ENCODE measurements around the gene IFT88.

The IFT88 gene

DNA sequence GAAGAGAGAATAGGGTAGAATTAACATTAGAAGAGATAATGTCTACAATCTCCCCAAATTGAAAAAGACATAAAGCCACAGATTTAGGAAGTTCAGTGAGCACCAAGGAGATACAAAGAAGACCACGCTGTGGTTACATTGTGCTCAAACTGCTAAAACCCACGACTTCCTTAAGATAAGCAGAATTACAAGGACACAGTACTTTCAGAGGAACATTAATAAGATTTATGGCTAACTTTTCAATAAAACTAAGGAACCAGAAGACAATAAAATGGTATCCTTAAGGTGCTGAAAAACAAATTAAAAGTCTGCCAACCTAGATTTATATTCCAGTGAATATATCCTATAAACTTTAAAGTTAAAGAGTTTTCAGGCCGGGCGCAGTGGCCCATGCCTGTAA, 129.1 kb downstream of the IFT88 start:
- DNase-seq: no peak

DNA sequence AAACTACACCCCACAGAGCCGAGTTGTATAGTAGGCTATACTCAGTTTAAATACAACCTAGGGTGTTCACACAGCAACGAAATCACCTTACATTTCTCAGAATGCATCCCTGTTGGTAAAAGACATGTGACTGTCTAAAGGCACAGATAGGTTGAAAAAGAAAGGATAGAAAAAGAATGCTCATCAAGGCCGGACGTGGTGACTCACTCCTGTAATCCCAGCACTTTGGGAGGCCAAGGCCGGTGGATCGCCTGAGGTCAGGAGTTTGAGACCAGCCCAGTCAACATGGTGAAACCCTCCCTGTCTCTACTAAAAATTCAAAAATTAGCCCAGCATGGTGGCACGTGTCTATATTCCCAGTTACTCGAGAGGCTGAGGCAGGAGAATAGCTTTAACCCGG, 132.8 kb downstream of the IFT88 start:
- DNase-seq: no peak

DNA sequence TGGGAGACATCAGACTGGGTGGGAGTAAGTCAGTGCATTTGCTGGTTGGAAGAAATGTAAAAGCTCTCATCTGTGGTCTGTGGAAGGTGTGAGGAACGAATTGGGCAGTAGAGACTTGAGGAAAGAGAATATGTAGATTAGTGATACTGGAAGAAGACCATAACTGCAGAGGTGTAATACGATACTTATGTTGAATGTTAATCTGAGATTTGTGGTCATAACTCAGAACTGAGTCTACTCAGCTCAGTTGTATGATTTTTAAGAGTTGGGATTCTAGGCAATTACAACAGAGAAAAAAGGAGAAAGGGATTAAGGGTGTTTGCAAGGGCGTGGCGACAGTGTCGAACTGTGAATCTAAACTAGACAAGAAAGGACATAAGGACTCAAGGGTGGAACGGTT, 133.3 kb downstream of the IFT88 start:
- DNase-seq: no peak

DNA sequence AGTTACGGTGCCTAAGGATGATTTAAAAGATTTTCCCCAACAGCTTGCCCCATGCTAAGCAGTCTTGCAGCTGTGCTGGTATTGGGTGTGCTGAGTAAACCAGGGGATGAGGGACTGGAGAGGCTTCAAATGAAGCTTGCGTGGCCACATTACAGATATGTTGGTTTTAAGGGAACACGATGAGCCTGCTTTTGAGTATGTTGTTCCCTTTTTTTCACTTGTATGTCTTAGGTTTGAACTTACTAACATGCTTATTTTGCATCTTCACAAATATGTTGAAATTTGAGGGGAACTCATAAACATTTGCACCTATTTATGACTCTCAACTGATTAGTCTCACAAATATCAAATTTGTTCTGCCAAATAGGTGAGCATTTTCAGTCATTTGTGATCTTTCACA, 134.5 kb downstream of the IFT88 start:
- no peak for DNase-seq

DNA sequence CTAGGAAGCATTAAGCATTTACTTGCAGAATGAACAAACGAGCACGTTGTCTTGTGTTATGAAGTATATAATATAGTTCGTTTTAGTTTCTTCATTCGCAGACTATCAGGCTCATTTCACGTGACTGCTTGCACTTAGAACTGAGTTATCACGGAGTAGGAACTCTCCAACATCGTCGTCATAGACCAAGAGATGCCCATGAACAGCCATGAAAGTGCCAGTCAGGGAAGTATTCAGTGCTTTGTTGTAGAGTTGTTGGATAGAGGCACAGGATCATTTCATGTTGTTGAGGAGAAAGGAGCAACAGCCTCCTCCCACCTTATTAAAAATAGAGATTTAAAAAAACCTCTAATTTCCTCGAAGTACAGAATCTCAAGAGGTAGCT, 135.6 kb downstream of the IFT88 start:
- DNase-seq: no peak

DNA sequence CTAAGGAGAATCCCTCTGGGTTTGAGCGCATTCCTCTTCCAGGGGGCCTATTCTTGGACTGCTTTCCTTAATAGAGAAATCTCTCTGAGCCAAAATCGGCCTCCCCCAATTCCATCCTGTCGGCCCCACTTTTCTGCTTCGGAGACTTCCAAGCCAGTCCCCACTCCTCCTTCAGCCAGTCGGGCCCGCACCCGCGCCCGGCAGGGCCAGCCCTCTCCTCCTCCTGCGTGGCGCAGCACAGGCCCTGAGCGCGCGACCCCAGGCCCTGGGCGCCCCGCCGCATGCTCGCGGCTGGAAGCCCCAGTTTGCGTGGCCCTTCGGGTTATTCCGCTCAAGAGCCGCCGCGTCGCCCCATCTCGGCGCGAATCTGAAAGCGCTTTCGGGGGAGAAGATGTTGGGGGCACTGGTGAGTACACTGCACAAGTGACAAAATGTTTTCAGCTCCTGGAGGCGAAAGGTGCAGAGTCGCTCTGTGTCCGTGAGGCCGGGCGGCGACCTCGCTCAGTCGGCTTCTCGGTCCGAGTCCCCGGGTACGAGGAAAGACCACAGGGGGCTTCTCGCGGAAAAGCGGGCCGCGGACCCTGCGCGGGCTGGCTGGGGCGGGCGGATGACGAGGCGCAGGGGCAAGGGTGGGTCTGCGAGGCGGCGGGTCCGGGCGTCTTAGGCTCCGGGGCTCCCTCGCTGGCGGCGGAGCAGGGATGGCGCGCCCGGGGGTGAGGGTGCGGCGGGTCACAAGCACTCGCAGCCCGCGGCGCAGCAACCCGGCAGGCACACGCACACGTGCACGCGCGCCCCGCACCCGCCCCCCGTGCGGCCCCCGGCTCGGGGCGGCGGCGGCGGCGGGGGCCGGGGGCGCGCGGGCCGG, 136.2 kb downstream of the IFT88 start, which contains the start of gene IL17D:
Gene IL17D, plus strand, starts transcription at position 785 of the 865 bp plus-strand sequence. CDS start 303 bp downstream, outside the sequence.
- peak; percentile 41 for DNase-seq

DNA sequence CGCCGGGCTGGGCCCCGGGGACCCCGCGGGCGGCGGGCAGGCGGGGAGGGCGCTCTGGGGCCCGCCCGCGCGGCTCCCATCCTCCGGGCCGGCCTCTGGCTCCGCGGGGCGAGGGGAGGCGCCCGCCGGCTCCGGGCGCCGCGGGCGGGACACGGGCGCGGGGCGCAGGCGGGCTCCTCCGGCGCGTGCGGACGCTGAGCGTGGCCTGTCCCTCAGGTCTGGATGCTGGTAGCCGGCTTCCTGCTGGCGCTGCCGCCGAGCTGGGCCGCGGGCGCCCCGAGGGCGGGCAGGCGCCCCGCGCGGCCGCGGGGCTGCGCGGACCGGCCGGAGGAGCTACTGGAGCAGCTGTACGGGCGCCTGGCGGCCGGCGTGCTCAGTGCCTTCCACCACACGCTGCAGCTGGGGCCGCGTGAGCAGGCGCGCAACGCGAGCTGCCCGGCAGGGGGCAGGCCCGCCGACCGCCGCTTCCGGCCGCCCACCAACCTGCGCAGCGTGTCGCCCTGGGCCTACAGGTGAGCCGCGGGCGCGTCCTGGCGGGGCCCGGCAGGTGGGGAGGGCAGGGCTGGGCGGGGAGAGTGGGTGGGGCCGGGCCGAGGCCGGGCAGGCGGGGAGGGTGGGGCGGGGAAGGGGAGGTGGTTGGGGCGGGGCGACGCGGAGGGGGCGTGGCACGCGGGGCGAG, 137.0 kb downstream of the IFT88 start:
- peak; percentile 81 for DNase-seq

DNA sequence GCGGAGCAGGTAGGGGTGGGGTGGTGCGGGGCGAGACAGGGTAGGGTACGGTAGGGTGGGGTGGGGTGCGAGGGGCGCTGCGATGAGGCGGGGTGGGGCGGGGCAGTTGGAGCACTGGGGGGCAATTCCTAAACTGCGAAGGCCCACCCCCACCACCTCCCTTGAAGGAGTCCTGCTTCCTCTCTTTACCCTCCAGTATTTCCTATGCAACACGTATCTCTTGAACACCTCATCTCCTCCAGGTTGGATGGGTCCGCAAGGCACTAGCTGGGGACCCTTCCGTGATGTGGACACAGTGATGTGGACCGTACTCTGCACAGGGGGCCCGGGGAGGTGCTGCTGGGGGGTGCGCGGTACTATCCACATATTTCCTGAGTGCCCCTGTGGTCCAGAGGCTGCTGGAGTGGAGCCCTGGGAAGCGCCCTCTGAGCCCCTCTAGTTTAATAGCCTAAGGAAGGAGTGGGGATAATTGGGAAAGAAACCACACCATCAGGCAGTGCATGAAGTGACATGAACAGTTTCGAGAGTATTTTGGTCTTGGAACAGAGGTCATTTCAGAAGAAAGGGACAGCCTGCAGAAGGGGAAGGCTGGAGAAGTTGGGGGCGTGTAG, 137.6 kb downstream of the IFT88 start:
- no peak for DNase-seq

DNA sequence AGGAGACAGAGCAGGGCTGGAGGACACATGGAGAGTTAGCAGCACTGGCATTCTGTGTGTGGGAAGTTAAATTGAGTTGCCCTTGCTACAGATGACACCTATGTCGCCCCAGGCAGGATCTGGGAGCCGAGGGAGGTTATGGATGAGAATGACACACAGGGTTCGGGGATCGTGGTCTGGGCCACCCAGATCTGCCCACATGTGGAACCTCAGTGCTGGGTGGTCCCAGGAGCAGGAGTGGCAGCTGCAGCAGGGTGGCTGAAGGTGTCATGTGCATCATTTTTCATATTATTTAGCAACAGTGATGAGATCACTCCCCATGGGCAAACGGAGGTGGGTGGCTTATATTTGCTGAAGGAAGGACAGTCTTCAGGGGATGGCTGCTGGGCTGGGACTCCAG, 139.7 kb downstream of the IFT88 start:
- DNase-seq: no peak

DNA sequence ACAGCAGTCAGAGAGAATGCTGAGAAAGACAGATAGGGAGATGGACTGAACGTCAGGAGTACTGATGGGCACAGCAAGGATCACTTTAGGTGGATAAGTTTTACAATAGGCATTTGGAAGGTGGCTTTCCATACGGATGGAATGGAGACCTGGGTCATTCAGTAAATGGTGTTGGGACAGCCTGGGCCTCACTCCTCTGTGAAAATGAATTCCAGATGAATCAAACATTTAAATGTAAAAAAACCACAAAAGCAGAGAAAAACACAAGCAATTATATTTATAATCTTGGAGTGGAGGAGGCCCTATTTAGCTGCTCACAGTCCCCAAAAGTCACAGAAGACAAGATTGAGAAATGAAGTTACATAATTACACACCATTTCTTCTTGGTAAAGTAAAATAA, 141.3 kb downstream of the IFT88 start:
- DNase-seq: no peak

DNA sequence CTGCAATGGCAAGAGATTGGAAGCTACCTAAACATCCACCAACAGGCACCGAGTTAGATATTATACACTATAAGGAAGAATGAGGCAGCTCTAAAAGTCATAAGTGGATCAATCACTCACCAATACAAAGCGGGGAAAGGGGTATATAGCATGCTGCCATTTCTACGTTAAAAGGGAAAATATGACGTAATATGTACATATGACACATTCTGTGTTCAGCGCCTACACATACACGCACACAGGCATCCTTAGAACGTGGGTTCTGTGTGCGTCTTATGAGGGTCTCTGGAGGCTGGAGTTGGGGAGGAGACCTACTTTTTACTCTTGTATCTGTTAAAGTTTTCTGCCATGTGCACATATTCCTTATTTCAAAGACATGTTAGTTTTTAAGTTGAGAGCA, 142.4 kb downstream of the IFT88 start:
- no peak for DNase-seq

DNA sequence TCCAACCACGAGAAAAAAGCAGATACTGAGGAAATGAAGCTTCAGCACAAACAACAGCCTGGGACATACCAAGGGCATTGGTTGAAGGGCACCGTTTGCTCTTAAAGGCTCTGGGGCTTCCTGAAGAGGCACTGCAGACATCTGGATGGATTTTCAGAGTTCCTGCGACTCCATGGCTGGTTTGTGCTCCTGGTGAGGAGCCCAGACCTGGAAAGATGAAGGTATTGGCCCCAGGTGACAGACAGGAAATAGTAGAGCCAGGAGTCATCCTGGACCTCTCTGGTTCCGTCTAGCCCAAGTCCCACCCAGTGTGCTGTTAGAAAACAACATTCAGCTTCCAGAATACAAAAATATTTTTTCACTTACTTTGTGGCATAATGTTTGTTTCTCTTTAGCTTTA, 142.8 kb downstream of the IFT88 start:
- DNase-seq: no peak

DNA sequence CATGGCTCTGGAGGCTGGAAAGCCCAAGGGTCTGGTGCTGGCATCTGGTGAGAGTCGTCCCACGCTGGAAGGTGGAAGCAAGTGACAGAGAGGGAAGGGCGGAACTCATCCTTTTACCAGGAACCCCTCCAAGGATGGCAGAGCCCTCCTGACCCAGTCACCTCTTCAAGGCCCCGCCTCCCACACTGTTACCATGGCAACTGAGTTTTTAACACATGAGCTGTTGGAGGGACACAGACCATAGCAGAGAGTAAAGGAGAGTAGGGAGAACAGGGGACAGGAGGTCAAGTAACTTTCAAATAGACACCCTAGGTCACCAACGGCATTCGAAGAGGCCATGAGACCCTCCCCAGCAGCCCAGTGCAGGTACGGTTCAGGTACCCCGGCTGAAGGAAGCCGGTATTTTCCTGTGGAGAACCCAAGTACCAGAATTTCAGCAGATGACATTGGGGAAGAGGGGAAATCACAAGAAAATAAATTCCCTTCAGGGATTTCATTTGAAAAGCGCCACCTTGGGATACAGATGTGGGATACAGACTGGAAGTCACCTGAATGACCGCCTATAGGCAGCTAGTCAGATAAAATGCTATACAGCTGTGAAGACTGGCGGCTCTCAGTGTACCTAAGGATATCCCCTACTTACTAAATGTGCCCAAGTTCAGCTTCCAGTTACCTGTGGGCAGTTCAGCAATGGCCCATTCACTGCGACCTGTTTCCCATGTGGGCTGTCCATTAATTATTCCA, 144.5 kb downstream of the IFT88 start:
- DNase-seq: no peak

DNA sequence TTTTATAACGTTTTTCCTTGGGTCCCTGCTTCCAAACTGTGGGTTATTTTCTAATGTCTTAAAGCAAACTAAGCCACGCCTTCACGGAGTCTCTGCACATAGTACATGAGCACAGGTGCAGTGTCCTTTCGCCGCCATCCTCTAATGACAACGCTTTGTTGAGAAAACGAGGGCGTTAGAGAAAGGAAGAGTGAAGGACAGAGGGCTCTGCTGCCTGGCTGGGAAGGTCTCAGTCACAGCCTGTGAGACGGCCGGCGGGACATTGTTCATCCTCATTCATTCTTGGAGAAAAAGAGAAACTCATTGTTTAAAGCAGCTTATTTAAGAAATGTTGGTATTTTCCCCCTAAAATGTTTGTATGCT, 146.0 kb downstream of the IFT88 start:
- DNase-seq: no peak

DNA sequence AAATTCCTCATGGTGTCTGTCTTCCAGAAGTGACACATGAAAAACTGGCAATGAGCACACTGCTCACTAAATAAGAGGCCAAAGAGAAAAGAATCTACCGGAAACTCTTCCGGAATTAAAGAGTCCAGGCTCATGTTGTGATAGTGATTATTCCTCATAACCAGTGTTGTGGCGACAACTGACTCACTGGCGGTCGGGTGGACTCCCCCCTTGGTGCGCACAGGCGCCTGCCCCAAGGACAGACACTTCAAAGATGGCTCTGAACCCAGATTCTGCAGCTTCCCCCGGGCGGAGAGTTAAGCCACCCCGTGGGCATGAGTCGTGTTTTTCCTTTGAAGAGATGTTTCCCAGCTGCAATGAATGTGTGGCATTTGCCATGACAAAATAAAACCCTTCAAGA, 146.8 kb downstream of the IFT88 start:
- no peak for DNase-seq

DNA sequence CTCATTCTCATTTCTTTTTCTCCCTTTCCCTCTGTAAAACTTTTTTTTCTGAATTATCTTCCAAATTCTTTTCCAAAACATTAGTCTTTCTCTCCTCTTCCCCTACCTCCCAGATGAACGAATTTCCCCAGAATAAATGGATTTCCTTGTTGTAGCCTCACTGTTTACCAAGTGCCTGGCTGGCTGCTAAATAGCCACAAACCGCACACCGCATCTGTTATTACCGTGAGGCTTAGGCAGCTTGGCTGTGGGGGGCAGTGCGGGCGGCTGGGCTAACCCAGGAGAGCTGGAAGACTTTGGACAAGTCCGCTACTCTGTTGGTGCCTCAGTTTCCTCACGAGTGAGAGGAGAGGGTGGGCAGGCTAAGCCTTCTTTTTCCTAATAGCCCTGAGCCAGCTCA, 147.2 kb downstream of the IFT88 start:
- DNase-seq: no peak

DNA sequence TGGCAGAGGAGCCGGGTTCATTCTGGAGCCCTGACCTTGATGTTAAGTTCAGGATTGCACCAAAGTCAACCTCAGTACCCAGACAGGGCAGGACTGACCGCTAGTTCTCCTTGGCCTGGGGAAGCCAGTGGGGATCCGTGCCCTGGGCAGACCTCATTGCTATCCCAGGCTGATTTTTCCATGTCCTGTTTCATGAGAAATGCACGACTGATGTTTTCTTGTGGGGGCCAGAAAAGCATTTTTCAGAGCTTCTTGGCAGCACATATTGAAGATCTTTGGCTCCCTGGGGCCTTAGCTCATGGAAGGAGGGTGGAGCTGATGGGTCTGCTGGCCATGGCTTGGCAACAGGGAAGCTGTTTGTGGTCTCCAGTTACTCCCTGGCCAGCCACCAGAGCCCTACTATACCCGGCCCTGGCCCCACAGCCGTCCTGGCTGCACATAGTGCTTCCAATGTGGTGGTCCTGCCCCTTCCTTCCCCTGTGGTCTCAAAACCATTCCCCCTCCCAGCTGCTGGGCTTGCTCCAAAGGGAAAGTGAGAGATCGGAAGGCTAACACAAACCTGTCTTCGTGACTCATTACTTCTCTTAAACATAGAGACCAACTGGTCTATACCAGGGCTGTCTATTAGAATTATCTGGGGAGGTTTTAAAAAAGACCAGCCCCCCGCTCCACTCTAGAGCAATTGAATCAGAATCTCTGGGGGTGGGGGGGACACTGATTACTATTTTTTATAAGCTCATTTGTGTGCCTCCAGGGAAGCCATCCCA, 147.8 kb downstream of the IFT88 start:
- DNase-seq: no peak

DNA sequence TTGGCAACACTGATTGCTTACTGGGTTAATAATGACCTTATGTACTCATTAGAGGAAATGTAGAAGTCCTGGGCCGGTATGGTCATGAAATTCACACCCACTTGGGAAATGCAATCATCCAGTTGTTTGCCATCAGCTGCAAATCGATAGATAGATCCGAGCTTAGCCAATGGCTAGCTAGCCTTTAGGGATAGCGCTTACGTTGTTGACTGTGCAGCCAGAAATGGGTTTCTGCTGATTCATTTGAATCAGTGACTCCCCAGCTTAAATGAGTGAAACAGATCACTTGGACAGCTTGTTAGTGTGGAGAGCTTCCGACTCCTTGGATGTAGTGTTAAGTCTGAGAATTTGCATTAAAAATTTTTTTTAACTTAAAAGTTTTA, 148.4 kb downstream of the IFT88 start:
- DNase-seq: no peak

DNA sequence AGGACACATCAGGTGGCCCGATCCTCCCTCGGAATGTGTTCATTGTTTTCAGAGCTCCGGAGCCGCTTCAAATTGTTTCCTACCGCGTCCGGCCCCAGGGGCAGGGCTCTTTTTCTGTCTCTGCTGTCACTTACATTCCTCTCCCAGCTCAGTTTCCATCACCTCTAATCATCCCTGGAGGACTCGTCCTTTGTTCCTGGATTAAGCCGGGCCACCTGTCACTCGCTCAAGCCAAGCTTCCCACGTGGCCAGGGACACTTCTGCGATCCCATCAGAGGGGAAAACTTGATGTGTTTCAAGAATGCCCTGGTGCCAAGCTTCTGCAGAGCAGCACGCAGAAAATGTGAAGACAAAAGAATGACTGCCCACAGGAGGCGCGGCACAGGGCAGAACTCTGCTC, 150.0 kb downstream of the IFT88 start:
- DNase-seq: no peak

DNA sequence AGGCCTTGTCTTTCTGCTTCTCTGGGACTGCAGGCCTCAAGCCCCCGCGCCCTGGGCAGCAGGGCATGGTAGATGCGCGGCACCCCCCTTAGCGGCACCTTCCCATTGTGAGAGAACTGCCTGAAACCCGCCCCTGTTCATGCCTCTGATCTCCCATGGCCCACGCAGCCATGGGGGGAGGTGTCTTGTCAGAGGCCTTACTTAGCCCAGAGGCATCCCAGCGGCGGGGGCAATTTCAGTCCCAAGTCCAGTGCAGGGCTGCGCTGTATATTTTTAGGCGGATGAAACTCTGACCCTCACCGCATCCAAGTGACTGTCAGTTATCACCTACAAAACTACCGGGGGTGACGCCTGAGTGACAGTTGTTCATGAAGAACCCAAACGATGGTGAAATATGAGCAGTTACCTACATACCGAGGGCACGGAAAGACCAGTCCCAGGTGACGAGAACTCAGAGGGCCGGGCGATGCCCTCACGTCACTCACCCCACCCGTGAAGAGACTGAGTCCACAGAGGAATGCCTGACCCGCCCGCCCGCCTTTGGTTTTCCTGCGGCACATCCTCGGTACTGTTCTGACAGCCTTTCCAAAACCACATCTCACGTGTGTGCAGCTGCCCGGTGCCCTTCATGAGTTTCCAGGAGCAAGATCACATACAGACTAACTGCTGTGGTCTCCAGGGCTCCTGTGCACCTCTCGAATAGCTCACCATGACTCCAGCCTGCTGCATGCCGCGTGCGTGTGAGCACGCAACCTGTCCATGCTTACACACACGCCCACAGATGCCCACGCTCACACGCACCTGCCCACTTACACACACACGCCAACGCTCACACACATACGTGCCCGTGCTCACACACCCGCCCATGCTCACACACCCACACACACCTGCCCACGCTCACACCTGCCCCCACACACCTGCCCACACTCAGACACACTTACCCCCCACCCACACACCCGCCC, 150.9 kb downstream of the IFT88 start:
- no peak for DNase-seq

DNA sequence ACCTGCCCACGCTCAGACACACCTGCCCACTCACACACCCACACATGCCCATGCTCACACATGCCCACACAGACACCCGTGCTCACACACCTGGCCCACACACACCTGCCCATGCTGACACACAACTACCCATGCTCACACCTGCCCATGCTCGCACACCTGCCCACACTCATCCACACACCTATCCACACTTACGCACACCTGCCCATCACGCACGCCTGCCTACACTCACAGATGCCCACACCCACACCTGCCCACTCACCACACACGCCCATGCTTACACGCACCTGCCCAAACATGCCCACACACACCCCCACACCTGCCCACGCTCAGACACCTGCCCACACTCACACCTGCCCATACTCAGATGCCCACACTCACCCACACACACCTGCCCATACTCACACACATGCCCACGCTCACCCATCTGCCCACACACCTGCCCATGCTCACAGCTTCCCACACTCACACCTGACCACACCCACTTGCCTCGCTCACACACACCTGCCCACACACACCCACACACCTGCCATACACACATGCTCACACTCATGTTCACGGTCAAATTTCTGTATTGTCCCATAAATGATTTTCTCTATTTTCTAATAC, 152.1 kb downstream of the IFT88 start:
- no peak for DNase-seq
